ENCODE measurements around the gene NFIA.

DNA sequence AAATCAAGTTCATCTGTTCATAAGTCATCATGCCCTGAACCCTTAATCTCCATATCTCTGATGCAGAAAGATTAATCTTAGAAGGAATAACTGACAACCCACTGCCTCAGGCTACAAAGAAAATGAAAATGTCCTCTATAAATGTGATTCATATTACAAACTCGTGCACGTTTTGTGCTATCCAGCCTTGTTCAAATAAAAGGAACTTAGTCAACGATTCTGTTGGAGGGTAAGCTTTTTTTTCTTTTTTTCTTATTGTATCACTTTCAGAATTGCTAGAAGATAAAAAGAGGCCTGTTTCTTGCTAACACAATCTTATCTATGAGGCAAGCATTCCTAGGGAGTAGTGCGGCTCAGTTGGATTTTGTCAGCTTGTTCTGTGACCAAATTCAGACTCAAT is 414.1 kb downstream of the NFIA start:
- TF ChIP-seq POLR2A (IDR thresholded peaks at IDR 0.05) (no peak), POLR2AphosphoS5 (IDR thresholded peaks at IDR 0.05) (no peak)

All from upper lobe of left lung (tissue), 4 donors.